Activated CD4-positive, alpha-beta T cell treated with anti-CD3 and anti-CD28 coated beads for 48 hours (primary cell): Measurements from ENCODE around the gene CCDC40.
"Not testable (repeated sequence)": the region's sequence is repeated elsewhere in the genome, so short reads cannot be mapped to it uniquely, and the experiment has no call there.

Experiments used
- DNase-seq: peaks from one replicate; pipeline ENCODE4 v3.0.0-alpha.2; 2020

CCDC40 gene

DNA sequence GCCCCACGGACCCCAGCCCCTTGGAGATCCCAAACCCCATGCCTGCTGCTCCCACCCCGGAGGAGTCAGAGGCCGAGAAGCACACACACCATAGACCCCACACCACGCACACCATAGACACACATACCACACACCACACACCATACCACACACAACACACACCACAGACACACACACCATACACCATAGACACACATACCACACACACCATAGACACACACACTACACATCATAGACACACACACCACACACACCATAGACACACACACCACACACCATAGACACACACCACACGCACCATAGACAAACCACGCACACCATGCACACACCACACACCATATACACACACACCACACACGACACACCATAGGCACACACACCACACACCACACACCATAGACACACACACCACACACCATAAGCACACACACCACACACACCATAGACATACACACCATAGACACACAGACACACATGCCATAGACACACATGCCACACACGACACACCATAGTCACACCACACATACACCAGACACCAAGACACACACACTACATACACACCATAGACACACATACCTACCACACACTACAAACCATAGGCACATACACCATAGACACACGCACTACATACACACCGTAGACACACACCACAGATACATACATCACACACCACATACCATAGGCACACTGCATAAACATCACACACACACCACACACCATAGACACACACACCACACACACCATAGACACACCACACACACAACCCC lies 12.1 kb upstream of the CCDC40 start:
- DNase-seq: no peak

DNA sequence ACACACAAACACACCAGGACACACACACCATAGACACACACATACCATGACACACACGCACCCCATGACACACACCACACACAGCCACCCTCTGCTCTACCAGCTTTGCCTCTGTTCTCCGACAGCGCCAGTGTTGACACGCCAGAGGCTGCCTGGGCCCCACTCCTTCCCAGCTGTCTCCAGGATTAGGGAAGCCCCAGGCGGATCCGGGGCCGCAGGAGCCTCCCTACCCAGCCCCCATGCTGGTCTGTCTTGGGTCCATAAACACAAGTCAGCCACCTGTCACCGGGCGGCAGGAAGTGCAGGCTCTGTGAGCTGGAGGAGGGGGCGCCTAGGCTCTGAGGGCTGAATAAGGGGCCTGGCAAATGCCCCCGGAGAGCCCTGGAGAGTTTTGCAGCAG lies 11.3 kb upstream of the CCDC40 start:
- no peak for DNase-seq

DNA sequence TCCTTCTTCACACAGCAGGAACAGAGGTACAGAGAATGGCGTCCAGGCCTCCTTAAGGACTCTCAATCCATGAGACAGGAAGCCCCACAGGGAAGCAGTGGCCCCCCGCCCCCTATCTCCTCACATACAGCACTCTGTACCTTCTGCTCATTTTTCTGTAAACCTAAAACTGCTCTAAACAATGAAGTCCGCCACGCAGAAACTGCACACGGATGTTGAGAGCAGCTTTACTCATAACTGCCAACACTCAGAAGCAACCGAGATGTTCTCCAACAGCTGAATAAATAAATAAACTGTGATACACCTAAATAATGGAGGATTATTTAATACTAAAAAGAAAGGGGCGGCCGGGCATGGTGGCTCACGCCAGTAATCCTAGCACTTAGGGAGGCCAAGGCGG lies 10.6 kb upstream of the CCDC40 start:
- DNase-seq: no peak

DNA sequence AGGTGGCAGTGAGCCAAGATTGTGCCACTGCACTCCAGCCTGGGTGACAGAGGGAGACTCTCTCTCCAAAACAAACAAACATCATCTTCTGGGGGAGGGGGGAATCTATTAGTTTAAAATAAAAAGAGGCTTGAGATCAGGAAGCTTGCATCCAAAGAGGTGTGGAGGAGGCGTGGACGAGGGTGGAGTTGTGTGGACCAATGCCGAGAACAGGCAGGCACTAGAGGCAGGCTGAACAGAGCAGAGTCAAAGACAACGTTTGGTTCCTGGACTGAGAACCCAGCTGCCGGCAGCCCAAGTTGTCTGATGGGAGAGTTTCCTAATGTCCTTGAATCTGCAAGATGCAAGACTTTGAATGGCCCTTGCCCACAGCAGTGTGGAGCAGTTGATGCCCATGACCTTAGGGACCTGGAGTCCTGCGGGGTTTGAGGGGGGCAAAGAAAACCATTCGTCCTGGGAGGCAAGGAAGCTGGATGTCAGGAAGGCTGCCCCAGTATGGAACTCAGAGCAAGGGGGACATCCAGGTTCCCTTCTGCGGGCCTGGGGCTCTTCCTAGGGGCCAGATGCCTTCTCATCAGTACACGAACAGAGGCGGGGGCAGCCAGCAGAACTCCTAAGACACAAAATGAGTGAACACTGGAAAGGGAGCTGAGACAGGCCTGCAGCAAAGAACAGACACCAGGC lies 9.9 kb upstream of the CCDC40 start:
- DNase-seq: no peak

GRCh38 chr17:80027043-80027435 lies 9.4 kb upstream of the CCDC40 start:
- DNase-seq: no peak

DNA sequence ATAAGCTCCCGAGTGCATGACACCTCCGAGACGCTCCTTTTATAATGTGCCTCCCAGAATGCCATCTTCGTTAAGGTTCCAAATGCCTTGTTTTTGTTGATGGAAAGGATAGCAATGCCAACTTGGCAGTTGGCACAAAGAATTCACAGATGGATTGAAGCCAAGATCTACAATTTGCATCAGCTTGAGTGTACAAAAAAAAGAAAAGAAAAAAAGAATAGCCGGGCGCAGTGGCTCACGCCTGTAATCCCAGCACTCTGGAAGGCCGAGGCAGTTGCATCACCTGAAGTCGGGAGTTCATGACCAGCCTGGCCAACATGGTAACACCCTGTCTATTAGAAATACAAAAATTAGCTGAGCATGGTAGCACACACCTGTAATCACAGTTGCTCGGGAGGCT lies 8.4 kb upstream of the CCDC40 start:
- DNase-seq: no peak

DNA sequence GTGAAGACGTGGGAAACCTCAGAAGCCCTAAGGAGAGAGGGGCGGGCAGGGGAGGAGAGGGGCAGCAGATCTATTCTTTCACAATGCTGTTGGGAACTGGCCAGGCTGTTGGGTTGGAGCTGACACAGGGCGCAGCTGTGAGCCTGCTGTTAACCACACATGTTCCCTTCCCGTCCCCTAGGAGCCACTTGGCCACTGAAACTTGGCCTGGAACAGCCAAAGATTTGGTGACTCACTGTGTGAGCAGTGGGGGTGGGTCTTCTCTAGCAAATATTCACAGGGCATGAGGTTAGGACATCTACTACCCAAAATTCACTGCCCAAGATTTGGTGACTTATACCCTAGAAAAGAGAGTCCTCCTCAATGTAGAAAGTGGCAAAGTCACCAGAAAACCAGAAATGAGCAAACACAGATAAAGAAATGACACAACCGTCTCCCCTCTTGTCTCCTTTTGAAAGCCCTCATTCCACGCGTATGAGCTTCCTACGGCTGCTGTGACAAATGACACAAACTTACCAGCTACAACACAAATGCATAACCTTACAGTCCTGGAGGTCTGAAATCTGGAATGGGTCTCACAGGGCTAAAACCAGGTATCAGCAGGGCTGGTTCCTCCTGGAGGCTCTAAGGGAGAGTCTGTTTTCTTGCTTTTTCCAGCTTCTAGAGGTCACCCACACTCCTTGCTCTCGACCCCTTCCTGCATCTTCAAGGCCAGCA lies 7.0 kb upstream of the CCDC40 start:
- no peak for DNase-seq

GRCh38 chr17:80030730-80031410 lies 5.6 kb upstream of the CCDC40 start:
- no peak for DNase-seq

DNA sequence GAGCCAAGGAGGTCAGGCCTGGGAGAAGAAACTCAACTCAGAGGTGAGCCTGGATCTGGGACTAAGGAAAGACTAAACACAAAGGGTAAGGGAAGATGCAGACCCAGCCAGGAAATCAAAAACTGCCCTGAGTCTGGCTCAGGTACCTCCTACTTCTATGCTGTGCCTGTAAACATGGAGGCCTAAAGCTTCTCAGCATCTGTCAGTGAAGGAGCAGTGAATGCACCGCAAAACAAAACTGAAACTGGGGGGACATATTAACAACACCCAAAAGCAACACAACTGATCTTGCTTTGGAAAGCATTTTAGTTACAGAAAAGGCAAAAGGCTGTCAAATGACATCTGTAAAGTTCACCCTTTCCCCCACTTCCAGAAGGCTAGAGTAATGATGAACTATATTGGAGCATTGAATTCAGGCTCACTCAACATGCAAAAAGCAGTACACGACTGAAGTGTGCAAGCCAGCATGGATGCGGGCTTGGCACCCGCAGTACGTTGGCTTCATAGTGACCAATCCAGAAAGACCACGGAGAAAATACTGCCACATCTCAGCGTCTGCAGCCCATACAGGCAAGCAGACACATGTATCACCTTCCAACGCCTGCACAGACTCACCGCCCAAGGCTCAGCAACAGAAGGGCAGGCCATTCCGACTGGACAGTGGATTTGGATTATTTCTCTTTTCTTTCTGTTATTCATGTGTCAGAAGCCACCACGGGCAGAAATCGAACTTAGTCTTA lies 4.6 kb upstream of the CCDC40 start:
- no peak for DNase-seq

DNA sequence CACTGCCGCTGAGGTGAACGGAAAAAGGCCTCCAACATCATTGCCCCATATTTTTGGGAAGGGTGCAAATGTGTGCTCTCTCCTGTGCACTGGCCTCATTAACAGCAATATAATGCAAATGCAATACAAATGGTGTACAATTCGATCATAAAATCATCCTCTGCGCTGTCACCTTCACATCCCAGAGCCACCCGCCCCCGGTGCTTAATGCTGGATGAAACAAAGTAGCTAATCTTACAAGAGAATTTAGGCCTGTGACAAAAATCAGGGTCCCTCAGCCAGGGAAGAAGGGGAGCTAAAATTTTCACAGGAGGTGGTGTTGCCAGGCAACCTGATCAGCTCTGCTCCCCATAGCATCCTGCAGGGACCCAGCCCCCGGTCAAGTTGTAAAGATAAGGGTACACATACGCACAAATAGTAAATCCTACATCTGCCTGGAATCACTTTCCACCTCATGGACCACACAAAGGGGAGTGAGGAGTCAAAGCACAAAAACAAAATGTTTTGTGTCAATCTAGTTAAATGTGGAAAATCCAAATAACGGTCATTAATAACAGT lies 3.7 kb upstream of the CCDC40 start:
- no peak for DNase-seq

DNA sequence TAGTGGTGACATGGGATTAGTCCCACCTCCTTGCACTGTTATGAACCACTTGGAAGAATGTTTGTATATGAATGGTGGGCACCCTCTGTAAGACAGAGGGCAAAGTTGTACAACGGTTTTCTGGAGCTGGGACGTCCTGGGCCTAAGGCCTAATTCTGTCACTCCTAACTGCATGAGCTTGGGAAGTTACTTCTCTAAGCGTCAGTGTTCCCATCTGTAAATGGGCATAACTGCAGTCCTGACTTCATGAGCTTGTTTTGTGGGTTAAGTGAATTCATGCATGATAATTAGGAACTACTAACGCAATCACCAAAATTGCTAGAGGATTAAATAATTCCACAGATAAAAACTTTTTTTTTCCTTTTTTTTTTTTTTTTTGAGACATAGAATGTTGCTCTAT lies 2.6 kb upstream of the CCDC40 start:
- no peak for DNase-seq

DNA sequence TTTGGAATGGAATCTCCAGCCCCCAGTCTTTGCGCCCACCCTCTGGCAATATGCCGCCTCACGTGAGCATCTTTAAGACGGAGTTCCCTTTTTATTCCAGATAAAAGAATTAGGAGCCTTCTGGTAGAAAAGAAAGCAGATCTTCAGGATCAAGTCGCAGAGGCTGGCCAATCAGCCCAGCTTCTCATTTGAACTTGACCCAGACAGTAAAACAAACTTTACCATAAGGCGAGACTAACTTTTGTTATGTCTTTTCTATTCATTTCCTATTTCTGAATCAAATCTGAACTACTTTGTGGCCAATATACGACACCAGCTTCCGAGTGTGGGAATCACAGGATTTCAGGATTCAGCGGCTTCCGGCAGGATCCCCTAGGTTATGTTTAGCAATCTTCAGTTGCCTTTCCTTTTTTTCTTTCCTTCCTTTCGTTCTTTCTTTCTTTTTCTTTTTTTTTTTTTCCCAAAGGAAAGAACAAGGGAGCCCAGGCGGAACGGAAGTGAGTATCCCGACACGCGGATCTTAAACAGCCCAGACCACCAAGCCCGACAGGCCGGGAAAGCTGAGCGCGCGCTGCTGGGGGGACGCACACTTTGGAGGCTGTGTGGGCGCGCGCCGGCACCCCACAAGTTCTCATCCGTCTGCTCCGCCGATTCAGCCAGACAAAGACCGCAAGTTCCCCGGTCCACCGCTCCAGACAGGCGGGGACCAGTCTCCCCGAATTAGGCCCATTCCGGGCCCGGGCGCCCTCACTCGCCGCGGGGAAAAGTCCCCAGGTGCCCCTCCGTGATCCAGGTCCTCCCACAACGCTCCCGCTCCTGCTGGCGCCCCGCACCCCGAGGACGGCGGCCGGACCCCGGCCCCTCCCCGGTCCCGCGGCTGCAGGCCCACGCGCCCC lies 1.4 kb upstream of the CCDC40 start:
- peak; percentile 40 for DNase-seq

GRCh38 chr17:80035687-80035936 lies 830 bp upstream of the CCDC40 start, which contains the start of gene TBC1D16:
Gene TBC1D16, minus strand, starts transcription at chr17:80035872. Its CDS starts 22,325 bp downstream, at chr17:80013547.
- DNase-seq: no peak

GRCh38 chr17:80036715-80037477 lies 454 bp downstream of the CCDC40 start:
- DNase-seq: peak; percentile 32

GRCh38 chr17:80043963-80044362 lies 7.5 kb downstream of the CCDC40 start:
- no peak for DNase-seq

DNA sequence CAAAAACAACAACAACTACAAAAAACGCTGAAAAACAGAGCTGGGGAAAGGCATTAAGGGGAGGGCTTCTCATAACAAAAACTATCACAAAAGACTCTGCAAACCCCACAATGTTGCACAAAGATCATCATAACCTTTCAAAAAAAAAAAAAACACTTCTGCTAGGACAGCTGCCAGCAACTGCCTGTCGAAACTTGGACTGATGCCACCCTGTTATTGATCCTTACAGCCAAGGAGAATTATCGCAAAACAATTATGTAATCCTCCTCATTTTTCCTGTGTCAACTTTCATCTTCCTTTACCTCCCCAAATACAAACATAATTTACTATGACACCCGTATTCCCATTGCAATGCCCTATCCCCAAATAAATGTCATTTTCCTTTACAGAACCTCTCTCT lies 9.3 kb downstream of the CCDC40 start:
- no peak for DNase-seq

DNA sequence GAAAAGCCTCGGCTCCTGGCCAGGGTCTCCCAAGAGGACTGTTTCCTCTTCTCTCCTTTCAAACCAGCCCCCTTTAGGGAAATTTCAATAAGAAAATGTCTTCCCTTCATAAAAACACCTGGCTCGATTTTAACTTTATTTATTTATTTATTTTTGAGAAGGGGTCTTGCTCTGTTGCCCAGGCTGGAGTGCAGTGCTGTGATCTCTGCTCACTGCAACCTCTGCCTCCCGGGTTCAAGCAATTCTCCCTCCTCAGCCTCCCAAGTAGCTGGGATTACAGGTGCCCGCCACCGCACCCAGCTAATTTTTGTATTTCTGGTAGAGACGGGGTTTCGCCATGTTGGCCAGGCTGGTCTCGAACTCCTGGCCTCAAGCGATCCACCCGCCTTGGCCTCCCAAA lies 10.3 kb downstream of the CCDC40 start:
- DNase-seq: not testable (repeated sequence)

- DNase-seq: no peak
Measured at GRCh38 chr17:80047176-80047575, 10.7 kb downstream of the CCDC40 start.

GRCh38 chr17:80049986-80050385 lies 13.5 kb downstream of the CCDC40 start:
- DNase-seq: no peak

DNA sequence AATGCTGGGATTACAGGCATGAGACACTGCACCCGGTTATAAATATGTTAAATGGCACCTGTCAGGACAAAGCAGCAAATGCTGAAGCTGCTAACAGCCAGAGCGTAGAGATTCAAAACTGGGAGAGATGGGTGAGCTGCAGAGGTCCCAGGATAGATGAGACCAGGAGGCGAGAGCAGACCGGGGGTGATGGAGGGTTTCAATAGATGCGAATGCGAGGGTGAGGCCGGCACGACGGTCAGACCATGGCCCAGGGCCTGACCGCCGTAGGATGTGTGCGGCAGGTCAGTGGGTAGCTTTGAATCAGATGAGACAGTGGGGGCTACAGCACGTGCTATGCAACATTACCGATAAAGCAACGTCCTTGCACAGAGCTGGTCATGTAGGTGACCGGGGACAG lies 14.3 kb downstream of the CCDC40 start:
- DNase-seq: no peak

DNA sequence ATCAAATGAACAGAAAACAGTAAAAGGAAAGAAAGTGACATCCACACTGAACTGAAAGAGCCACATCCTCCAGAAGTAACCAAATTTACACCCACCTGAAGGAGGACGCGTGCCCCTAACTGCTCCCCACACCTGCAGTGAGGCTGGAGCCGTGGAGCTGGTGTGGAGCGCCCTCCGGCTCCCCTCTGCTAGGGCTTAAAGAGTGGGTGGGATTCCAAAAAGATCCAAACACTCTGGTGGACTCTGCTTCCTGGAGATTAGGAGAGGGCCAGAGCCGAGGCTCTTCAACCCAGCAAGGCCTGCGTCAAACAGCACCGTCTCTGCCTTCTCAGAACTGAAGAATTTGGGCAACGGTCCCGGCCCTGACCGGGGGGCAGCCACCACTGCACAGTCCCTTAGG lies 15.2 kb downstream of the CCDC40 start:
- DNase-seq: no peak
